IMR-90 (cell line): ENCODE data around the gene FAM110D. TPM values are rescaled to one million over a fixed set of nuclear protein-coding genes. Genes with fewer than 3 reads are reported as not detected.

ENCODE experiments used
- ATAC-seq: fragments of 200-7000 bp; cut with Tn5 transposase; 2 replicates; pipeline ENCODE4 v1.9.1; 2020; ENCODE audit warnings: low read depth, mild to moderate bottlenecking, moderate library complexity
- BruUV-seq: library from RNA; stranded (reverse); fragments of 400-500 nt; replicated peaks from 2 replicates; lab custom pipeline; 2021; lab: Mats Ljungman, UMichigan
- CTCF ChIA-PET: fragments of 300-600 bp; formaldehyde crosslinking; extraction: SDS; loops from one replicate; lab custom pipeline; 2021; ENCODE audit warnings: antibody characterized with exemption; lab: Yijun Ruan, JAX
- POLR2A ChIA-PET: fragments of 300-600 bp; sonication (Branson Sonifier 250); formaldehyde crosslinking; loops from one replicate; lab custom pipeline; 2022; ENCODE audit warnings: antibody characterized with exemption; ENCODE audit not compliant: unreplicated experiment; lab: Charles Lee
- DNase-seq: peaks from one replicate; pipeline ENCODE4 v3.0.0; 2013
- H2AFZ ChIP-seq: replicated peaks from 2 replicates; pipeline ENCODE3; 2013; ENCODE audit warnings: low read length, mild to moderate bottlenecking; ENCODE audit not compliant: poor library complexity
- H2AK5ac ChIP-seq: 2 replicates; pipeline ENCODE4 v1.6.1; 2013; ENCODE audit warnings: low read depth, low read length, inconsistent platforms
- H2AK9ac ChIP-seq: replicated peaks from 2 replicates; pipeline ENCODE3; 2013; ENCODE audit warnings: mild to moderate bottlenecking, low read depth, low read length, moderate library complexity; ENCODE audit not compliant: poor library complexity
- H2BK120ac ChIP-seq: 2 replicates; pipeline ENCODE4 v1.6.1; 2013; ENCODE audit warnings: low read depth, low read length, inconsistent platforms
- H2BK15ac ChIP-seq: 3 replicates; pipeline ENCODE4 v1.6.1; 2013; ENCODE audit warnings: low read depth, low read length, inconsistent platforms
- H2BK20ac ChIP-seq: 2 replicates; pipeline ENCODE4 v1.6.1; 2013; ENCODE audit warnings: low read depth, mild to moderate bottlenecking, inconsistent platforms, low read length, moderate library complexity
- H2BK5ac ChIP-seq: 2 replicates; pipeline ENCODE4 v1.6.1; 2013; ENCODE audit warnings: mild to moderate bottlenecking, low read depth, low read length, inconsistent platforms; ENCODE audit not compliant: poor library complexity, severe bottlenecking
- H3K14ac ChIP-seq: replicated peaks from 2 replicates; pipeline ENCODE4 v1.6.1; 2013; ENCODE audit warnings: low read depth, low read length, inconsistent platforms
- H3K18ac ChIP-seq: 2 replicates; pipeline ENCODE4 v1.6.1; 2013; ENCODE audit warnings: low read depth, low read length, control low read depth
- H3K23ac ChIP-seq: 2 replicates; pipeline ENCODE4 v1.6.1; 2013; ENCODE audit warnings: low read depth, low read length, inconsistent platforms
- H3K27ac ChIP-seq: 2 replicates; pipeline ENCODE4 v1.5.1; 2013; ENCODE audit warnings: mild to moderate bottlenecking, control low read depth, low read length; ENCODE audit not compliant: insufficient read depth
- H3K27me3 ChIP-seq: 2 replicates; pipeline ENCODE4 v1.6.1; 2013; ENCODE audit warnings: low read length; ENCODE audit not compliant: control insufficient read depth, insufficient read depth
- H3K36me3 ChIP-seq: 2 replicates; pipeline ENCODE4 v1.6.1; 2013; ENCODE audit warnings: low read length, mixed read lengths; ENCODE audit not compliant: control insufficient read depth, insufficient read depth
- H3K4ac ChIP-seq: 2 replicates; pipeline ENCODE4 v1.6.1; 2013; ENCODE audit warnings: low read depth, low read length, inconsistent platforms
- H3K4me1 ChIP-seq: 2 replicates; pipeline ENCODE4 v1.6.1; 2013; ENCODE audit warnings: low read length, mixed read lengths; ENCODE audit not compliant: control insufficient read depth, insufficient read depth
- H3K4me2 ChIP-seq: 2 replicates; pipeline ENCODE4 v1.6.1; 2013; ENCODE audit warnings: low read depth, mild to moderate bottlenecking, control low read depth, low read length, moderate library complexity
- H3K4me3 ChIP-seq: 2 replicates; pipeline ENCODE4 v1.5.1; 2013; ENCODE audit warnings: low read depth, mild to moderate bottlenecking, control low read depth, low read length, moderate library complexity; ENCODE audit not compliant: insufficient read depth
- H3K56ac ChIP-seq: 2 replicates; pipeline ENCODE4 v1.6.1; 2013; ENCODE audit warnings: low read length, inconsistent platforms; ENCODE audit not compliant: insufficient read depth; ENCODE audit errors: extremely low read depth
- H3K79me1 ChIP-seq, 2 experiments: 2 replicates each; pipeline ENCODE4 v1.6.1; 2013; ENCODE audit warnings: low read length in 2 of 2, inconsistent platforms in 1 of 2, low read depth in 1 of 2
- H3K9ac ChIP-seq: 2 replicates; pipeline ENCODE4 v1.6.1; 2013; ENCODE audit warnings: low read depth, low read length, control low read depth
- H3K9me1 ChIP-seq: 2 replicates; pipeline ENCODE4 v1.6.1; 2013; ENCODE audit warnings: low read length, inconsistent platforms; ENCODE audit not compliant: insufficient read depth
- H3K9me3 ChIP-seq: 2 replicates; pipeline ENCODE4 v1.6.1; 2013; ENCODE audit warnings: low read length; ENCODE audit not compliant: control insufficient read depth, insufficient read depth
- H4K20me1 ChIP-seq: 2 replicates; pipeline ENCODE4 v1.6.1; 2013; ENCODE audit warnings: low read length, inconsistent platforms; ENCODE audit not compliant: insufficient read depth
- H4K5ac ChIP-seq: 2 replicates; pipeline ENCODE4 v1.6.1; 2013; ENCODE audit warnings: mild to moderate bottlenecking, low read depth, low read length, control low read depth
- H4K8ac ChIP-seq, 2 experiments: 2 replicates each; pipeline ENCODE4 v1.6.1; 2013; ENCODE audit warnings: low read depth in 2 of 2, low read length in 2 of 2, control low read depth in 1 of 2, inconsistent platforms in 1 of 2
- H4K91ac ChIP-seq: 2 replicates; pipeline ENCODE4 v1.6.1; 2013; ENCODE audit warnings: low read depth, low read length, inconsistent platforms; ENCODE audit not compliant: insufficient read depth
- CEBPB ChIP-seq: IDR thresholded peaks from 2 replicates; pipeline ENCODE4 v1.6.1; 2012; ENCODE audit warnings: low read depth, low read length, improper control_type of control experiment
- CTCF ChIP-seq: conservative IDR thresholded peaks from 2 replicates; pipeline ENCODE4 v1.5.1; 2012; ENCODE audit warnings: mild to moderate bottlenecking, low read depth, low read length, improper control_type of control experiment
- ELK1 ChIP-seq: fragments of 150-350 bp; IDR thresholded peaks from 2 replicates; pipeline ENCODE4 v1.6.1; 2016; ENCODE audit warnings: low read depth, mild to moderate bottlenecking, low read length, moderate library complexity, borderline replicate concordance
- FOS ChIP-seq: fragments of 150-350 bp; IDR thresholded peaks from 2 replicates; pipeline ENCODE4 v1.6.1; 2016; ENCODE audit warnings: low read depth, low read length
- MAFK ChIP-seq: IDR thresholded peaks from 2 replicates; pipeline ENCODE4 v1.6.1; 2012; ENCODE audit warnings: low read depth, low read length, improper control_type of control experiment
- MAZ ChIP-seq: IDR thresholded peaks from 2 replicates; pipeline ENCODE4 v1.6.1; 2012; ENCODE audit warnings: low read depth, mild to moderate bottlenecking, low read length, improper control_type of control experiment, moderate library complexity, borderline replicate concordance
- MXI1 ChIP-seq: IDR thresholded peaks from 2 replicates; pipeline ENCODE4 v1.6.1; 2012; ENCODE audit warnings: low read depth, mild to moderate bottlenecking, low read length, moderate library complexity, borderline replicate concordance
- NFE2L2 ChIP-seq: fragments of 150-350 bp; IDR thresholded peaks from 2 replicates; pipeline ENCODE4 v1.6.1; 2016; ENCODE audit warnings: low read depth, mild to moderate bottlenecking, low read length
- POLR2A ChIP-seq: IDR thresholded peaks from 2 replicates; pipeline ENCODE4 v1.6.1; 2012; ENCODE audit warnings: mild to moderate bottlenecking, low read depth, low read length
- RAD21 ChIP-seq: IDR thresholded peaks from 2 replicates; pipeline ENCODE4 v1.6.1; 2012; ENCODE audit warnings: low read length, improper control_type of control experiment
- RCOR1 ChIP-seq: IDR thresholded peaks from 2 replicates; pipeline ENCODE4 v1.6.1; 2012; ENCODE audit warnings: mild to moderate bottlenecking, low read length, improper control_type of control experiment; ENCODE audit not compliant: insufficient replicate concordance
- RFX5 ChIP-seq: IDR thresholded peaks from 2 replicates; pipeline ENCODE4 v1.8.0; 2012; ENCODE audit warnings: low read depth, mild to moderate bottlenecking, low read length, moderate library complexity
- SMC3 ChIP-seq: fragments of 150-350 bp; IDR thresholded peaks from 2 replicates; pipeline ENCODE4 v1.6.1; 2016; ENCODE audit warnings: low read depth, mild to moderate bottlenecking, antibody characterized with exemption, low read length, moderate library complexity
- USF2 ChIP-seq: fragments of 150-350 bp; IDR thresholded peaks from 2 replicates; pipeline ENCODE4 v1.6.1; 2017; ENCODE audit warnings: mild to moderate bottlenecking, antibody characterized with exemption, low read length, low read depth
- WGBS, 2 experiments: methylation state at CpG; one replicate each; pipeline versions ENCODE4 v1.1.5 to v1.1.7; 2013; ENCODE audit warnings: missing lambda C conversion rate in 2 of 2; ENCODE audit not compliant: insufficient read length in 1 of 2; ENCODE audit errors: extremely low coverage in 2 of 2; 5-methylcytosine and 5-hydroxymethylcytosine counted together
- dilution Hi-C: fragments of 300-500 bp; cut with HindIII; formaldehyde crosslinking; loops from one replicate; pipeline ENCODE4 v1.14.3; 2018; ENCODE audit warnings: low sequenced_read_pairs; ENCODE audit not compliant: unreplicated experiment
- in situ Hi-C: fragments of 300-500 bp; cut with MboI; formaldehyde crosslinking; loops from 3 replicates; pipeline ENCODE4 v1.14.3; 2019; ENCODE audit warnings: low sequenced_read_pairs, inconsistent platforms, mixed read lengths
- intact Hi-C: fragments of 100-400 bp; cut with micrococcal nuclease; formaldehyde crosslinking; loops from 2 replicates; pipeline ENCODE4 v1.10.0; 2022
- polyA plus RNA-seq, 3 experiments: library from polyadenylated mRNA; depleted of rRNA; stranded (reverse); fragments of >200 nt; gene quantifications; 2 replicates each; pipeline ENCODE4 v1.2.3, GENCODE V29; 2012; ENCODE audit warnings: low replicate concordance in 1 of 3
- total RNA-seq: library from RNA; depleted of rRNA; stranded (reverse); fragments of >200 nt; gene quantifications from 2 replicates; pipeline ENCODE4 v1.2.3, GENCODE V29; 2012

Gene FAM110D
- total and polyA plus RNA-seq, 2 of the 4 experiments (the other 2 are of a cell fraction), result not detected

GRCh38 chr1:26125382-26125781 lies 33.5 kb upstream of the FAM110D start (continued):
- TF ChIP-seq RAD21, result no peak
- TF ChIP-seq RFX5, result no peak
- TF ChIP-seq MAFK, result no peak
- TF ChIP-seq MAZ, result no peak
- no peak for TF ChIP-seq NFE2L2

- CTCF ChIA-PET, result interaction anchor here (1.3 kb wide), 1 partner anchor 19 kb away, joined by 8 read pairs; no protein-coding TSS in a partner anchor
- BruUV-seq, result no TSS peak
- no peak for TF ChIP-seq CEBPB
- no peak for TF ChIP-seq NFE2L2
- no peak for TF ChIP-seq CTCF
- TF ChIP-seq SMC3, result no peak
- no peak for TF ChIP-seq POLR2A
- TF ChIP-seq FOS, result no peak
- TF ChIP-seq ELK1, result no peak
- TF ChIP-seq USF2, result no peak
- no peak for TF ChIP-seq RAD21
- no peak for TF ChIP-seq RFX5
- TF ChIP-seq MXI1, result no peak
- no peak for TF ChIP-seq MAFK
- no peak for TF ChIP-seq RCOR1
These were observed 32.9 kb upstream of the FAM110D start for GRCh38 chr1:26125946-26126320.

More at GRCh38 chr1:26125946-26126320, 32.9 kb upstream of the FAM110D start:
- in situ Hi-C loops (no loop called here), dilution Hi-C loops (no loop called here), intact Hi-C loops (no loop called here)
- POLR2A ChIA-PET, result no interaction called here
- no peak overlapping the region for H2BK5ac ChIP-seq
- peaks cover 4% of the 10 kb centered on the region; the same call in 1 of the 2 replicates for H3K36me3 ChIP-seq
- H3K9me1 ChIP-seq, result no peaks in the 10 kb centered on the region
- H2BK15ac ChIP-seq, result no peak overlapping the region
- no peak overlapping the region for H3K23ac ChIP-seq
- WGBS, 2 experiments, result no CpG with 5 or more reads among the region's 1 CpG
- no peak overlapping the region for H3K56ac ChIP-seq
- no peak overlapping the region for H2AK9ac ChIP-seq
- ATAC-seq (no peak), DNase-seq (no peak)
- no peak overlapping the region for H2AFZ ChIP-seq
- no peak overlapping the region for H2AK5ac ChIP-seq
- 0 out of 2 replicates have a peak, but pooled peaks cover 1% of the 10 kb centered on the region for H3K4me1 ChIP-seq
- H3K14ac ChIP-seq, result no peak overlapping the region
- no peak overlapping the region for H3K4ac ChIP-seq
- H4K91ac ChIP-seq, result no peak overlapping the region
- no peaks in the 10 kb centered on the region for H4K20me1 ChIP-seq
- H3K4me2 ChIP-seq, result no peak overlapping the region
- H3K27ac ChIP-seq, result no peak overlapping the region
- no peak overlapping the region for H4K5ac ChIP-seq
- H3K4me3 ChIP-seq, result no peak overlapping the region
- H4K8ac ChIP-seq, result no peak overlapping the region
- no peak overlapping the region for H3K9ac ChIP-seq
- H3K79me1 ChIP-seq, result no peaks in the 10 kb centered on the region; a peak in 1 of 4 replicates
- peaks cover 10% of the 10 kb centered on the region for H3K27me3 ChIP-seq
- H3K18ac ChIP-seq, result no peak overlapping the region
- H3K9me3 ChIP-seq, result no peaks in the 10 kb centered on the region
- H2BK20ac ChIP-seq, result no peak overlapping the region
- H2BK120ac ChIP-seq, result no peak overlapping the region
